GM21723 (cell line): Measurements from ENCODE around the gene MMP25.
"Not testable (repeated sequence)": the region's sequence is repeated elsewhere in the genome, so short reads cannot be mapped to it uniquely, and the experiment has no call there.

Experiments
- ATAC-seq: cut with Tn5 transposase; IDR thresholded peaks from one replicate; pipeline ENCODE4 v1.9.1; 2021; ENCODE audit warnings: mild to moderate bottlenecking, moderate library complexity; ENCODE audit not compliant: unreplicated experiment

MMP25 gene

DNA sequence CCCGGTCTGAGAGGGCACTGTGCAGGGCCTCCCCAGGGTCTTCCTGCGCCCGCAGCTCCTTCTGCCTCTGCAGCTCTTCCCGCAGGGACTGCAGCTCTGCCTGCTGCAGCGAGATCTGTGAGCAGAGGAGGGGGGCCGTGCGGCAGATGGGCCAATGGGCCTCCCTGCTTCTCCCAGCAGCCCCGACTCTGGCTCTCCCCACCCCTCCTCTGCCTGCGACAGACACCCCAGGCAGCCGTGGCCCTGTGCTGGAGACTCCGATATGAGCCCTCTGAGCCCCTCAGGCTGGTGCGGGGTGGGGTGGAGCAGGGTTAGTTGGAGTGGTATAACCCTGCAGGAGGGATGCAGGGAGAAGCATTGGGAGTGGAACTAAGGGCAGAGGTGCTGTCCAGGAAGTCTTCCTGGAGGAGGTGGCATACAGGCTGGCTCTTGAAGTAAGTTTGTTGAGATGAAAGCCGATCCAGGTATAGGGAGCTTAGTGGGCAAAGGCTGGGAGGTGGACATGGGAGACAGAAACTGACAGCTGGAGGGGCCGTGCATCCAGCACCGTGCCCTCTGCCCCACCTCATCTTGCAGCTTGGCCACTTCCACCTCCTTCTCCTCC, 17.5 kb upstream of the MMP25 start:
- no peak for ATAC-seq

DNA sequence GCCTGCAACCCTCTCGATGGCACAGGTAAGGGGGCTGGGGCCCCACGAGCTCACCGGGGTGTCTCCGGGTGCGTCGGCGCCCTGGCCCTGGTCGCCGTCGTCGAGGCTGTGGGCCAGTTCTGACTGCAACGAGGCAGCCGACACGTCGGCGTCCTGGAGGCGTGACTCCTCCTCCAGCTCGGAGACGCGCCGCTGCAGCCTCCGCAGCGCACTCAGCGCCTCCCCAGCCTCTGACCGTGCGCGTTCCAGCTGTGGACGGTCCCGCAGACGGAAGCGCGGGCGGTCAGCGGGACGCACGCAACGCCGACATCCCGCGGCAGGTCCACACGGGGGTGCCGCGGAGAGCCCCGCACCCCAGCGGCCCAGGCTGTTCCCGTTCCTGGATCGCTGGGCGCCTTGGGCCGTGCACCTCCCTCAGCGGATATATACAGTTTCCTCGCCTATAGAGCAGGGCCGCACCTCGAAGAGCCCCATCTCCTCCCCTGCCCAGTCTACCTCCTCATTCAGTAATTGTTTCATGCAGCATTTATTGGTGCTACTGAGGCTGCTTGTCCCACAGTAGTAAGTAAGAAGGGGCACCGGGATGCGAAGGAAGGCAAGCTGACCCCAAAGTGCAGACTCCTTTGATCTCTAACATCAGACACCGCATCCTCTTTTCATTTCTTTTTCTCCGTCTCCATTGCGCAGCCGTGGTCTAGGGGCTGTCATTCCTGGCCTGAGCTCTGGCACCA, 16.7 kb upstream of the MMP25 start:
- ATAC-seq = no peak

GRCh38 chr16:3030222-3031212, 15.8 kb upstream of the MMP25 start:
- no peak for ATAC-seq

DNA sequence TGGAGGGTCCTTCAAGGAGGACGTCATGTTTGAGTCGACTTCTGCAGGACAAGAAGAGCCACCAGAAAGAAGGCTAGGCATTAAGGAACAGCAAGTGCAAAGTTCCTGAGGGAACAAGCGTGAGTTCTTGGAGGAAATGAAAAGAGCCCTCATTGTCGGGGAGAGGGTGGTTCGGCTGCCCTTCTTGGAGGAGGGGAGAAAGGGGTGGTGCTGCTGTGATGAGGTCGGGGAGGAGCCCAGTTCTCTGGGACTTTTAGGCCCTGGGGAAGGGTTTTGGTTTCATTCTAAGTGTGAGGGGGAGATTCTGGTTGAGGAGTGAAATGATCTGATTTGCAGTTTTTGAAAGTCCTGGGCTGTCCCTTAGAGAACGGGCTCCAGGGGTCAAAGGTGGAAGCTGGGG, 13.7 kb upstream of the MMP25 start:
- ATAC-seq = no peak

DNA sequence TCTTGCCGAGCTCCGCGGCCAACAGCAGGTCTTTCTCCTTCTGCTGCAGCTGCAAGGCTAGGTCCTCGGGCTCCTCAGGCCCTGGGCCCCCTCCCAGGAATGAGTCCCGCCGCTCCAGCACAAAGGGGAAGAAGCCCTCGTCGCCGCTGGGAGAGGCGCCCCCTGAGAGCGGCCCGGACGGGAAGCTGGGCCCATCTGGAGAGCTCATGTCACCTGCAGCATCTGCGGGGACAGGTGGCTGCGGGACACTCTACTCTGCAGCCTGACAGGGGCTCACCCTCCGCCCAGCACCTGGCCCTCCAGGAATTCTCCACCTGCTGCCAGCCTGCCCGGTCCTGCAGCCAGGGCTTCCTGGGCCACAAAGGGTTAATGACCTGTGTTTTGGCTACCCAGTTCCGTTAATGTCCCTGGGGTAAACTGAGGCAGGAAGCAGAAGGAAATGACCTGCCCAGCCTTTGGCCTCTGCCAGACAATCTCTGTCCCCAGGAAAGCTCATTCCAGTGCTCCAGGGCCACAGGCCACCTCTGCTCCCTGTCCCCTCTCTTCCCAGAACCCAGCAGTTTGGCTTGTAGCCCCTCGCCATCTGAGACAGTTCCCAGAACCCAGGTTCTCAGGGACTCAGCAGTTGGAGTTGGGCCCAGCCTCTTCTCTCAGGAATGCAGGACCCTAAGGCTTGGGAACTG, 10.9 kb upstream of the MMP25 start:
- no peak for ATAC-seq

GRCh38 chr16:3035972-3036725, 10.2 kb upstream of the MMP25 start:
- ATAC-seq = no peak

GRCh38 chr16:3036726-3037315, 9.5 kb upstream of the MMP25 start, which contains the start of gene BICDL2:
Gene BICDL2 (minus strand): TSS chr16:3036944. CDS start chr16:3035496, 1,448 bp downstream.
- ATAC-seq = no peak

DNA sequence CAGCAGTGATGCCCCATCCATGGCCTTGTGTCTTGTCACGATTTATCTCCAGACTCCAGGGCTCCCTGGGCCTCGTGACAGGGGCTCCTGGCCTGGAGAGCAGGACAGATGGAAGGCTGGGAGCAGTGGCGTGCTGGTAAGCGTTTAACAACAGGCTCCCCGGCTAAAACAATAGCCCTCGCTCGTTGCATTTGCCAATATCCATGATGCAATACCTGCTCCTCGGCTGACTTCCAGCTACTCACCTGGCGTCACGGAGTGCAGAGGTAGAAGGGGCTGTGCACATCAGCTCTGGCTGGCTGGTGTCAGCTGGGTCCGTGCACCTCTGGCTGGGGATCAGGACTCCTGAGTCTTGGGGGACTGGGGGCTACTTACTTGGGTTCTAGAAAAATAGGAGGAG, 8.1 kb upstream of the MMP25 start:
- no peak for ATAC-seq

DNA sequence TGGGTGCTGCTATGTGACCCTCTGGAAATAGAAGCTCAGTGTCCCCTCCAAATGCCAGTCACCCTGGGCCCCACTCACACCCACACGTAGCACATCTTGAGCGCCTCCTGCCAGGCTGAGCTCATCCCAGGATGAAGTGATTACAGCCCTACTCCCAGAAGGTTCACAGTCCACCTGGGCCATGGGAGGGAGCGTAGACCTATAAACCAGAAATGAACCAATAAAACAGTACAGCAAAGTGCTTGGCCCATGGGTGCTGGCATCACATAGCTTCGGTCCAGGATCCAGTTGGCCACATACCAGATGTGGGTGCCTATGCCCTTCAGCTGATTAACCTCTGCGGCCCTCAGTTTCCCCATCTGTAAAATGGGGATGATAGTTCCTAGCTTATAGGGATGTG, 7.5 kb upstream of the MMP25 start:
- no peak for ATAC-seq

DNA sequence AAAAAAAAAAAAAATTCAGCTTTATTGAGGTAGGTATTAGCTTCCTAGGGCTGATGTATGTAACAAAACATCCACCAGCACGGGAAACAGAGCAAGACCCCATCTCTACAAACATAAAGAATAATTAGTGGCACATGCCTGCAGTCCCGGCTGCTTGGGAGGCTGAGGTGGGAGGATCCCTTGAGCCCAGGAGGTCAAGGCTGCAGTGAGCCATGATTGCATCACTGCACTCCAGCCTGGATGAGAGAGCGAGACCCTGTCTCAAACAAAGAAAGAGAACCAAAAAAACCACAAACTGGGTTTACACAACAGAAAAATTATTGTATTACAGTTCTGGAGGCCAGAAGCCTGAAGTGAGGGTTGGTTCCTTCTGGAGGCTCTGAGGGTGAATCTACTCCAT, 4.0 kb upstream of the MMP25 start:
- ATAC-seq = no peak

DNA sequence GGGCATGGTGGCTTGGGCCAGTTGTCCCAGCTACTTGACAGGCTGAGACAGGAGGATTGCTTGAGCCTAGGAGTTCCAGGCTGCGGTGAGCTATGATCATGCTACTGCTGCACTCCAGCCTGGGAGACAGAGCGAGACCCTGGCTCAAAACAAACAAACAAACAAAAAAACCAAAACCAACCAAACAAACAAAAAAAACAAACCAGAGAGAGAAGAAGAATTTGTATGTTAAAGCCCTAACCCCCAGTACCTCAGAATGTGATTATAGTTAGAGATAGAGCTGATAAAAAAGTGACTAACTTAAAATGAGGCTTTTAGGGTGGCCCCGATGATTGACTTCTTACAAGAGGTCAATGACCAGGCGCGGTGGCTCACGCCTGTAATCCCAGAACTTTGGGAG, 1.7 kb upstream of the MMP25 start:
- no peak for ATAC-seq

- ATAC-seq = no peak
These were observed 453 bp downstream of the MMP25 start for GRCh38 chr16:3046641-3047386.

GRCh38 chr16:3047387-3047720, 993 bp downstream of the MMP25 start:
- ATAC-seq = no peak

DNA sequence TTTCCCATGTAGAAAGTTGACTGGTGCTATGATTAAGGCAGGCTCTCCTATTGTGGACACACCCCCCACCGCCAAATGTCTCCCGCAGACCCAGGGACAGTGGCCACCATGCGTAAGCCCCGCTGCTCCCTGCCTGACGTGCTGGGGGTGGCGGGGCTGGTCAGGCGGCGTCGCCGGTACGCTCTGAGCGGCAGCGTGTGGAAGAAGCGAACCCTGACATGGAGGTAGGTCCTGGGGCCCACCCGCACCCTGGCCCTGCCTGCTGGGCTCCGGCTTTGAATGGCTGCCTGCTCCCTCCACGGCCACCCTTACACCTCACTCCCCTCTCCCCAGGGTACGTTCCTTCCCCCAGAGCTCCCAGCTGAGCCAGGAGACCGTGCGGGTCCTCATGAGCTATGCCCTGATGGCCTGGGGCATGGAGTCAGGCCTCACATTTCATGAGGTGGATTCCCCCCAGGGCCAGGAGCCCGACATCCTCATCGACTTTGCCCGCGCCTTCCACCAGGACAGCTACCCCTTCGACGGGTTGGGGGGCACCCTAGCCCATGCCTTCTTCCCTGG, 3.6 kb downstream of the MMP25 start:
- no peak for ATAC-seq

GRCh38 chr16:3050487-3050886, 4.1 kb downstream of the MMP25 start:
- no peak for ATAC-seq

- ATAC-seq = no peak
These were observed 4.6 kb downstream of the MMP25 start for GRCh38 chr16:3051009-3051408.

GRCh38 chr16:3051494-3051893, 5.1 kb downstream of the MMP25 start:
- no peak for ATAC-seq

- ATAC-seq = not testable (repeated sequence)
These were observed 6.4 kb downstream of the MMP25 start for GRCh38 chr16:3052571-3053329.
